HepG2 (cell line): Measurements from ENCODE around the gene SMIM22. TPM values are rescaled to one million over a fixed set of nuclear protein-coding genes. Genes with fewer than 3 reads are reported as not detected.

Experiments used
- ATAC-seq: fragments of 200-7000 bp; cut with Tn5 transposase; 3 replicates; pipeline ENCODE4 v1.9.1; 2020; ENCODE audit warnings: mild to moderate bottlenecking, moderate library complexity
- BruUV-seq: library from RNA; stranded (reverse); fragments of 400-500 nt; replicated peaks from 2 replicates; lab custom pipeline; 2021; lab: Mats Ljungman, UMichigan
- CTCF ChIA-PET: fragments of 300-600 bp; formaldehyde crosslinking; extraction: SDS; loops from one replicate; lab custom pipeline; 2021; ENCODE audit warnings: low total read pairs, inconsistent platforms, low intra/inter-chr PET ratio; lab: Yijun Ruan, JAX
- POLR2A ChIA-PET: fragments of 350-600 bp; sonication (Branson Sonifier 250); formaldehyde crosslinking; loops from one replicate; lab custom pipeline; 2020; ENCODE audit warnings: antibody characterized with exemption, inconsistent platforms; lab: Yijun Ruan, JAX
- DNase-seq: peaks from one replicate; pipeline ENCODE4 v3.0.0-alpha.2; 2015; ENCODE audit warnings: low spot score
- FAIRE-seq: peaks from 3 replicates; lab custom pipeline; 2011; peaks lifted over from hg19 to GRCh38; lab: Jason Lieb, UNC
- H2AFZ ChIP-seq: one replicate; pipeline ENCODE4 v1.6.1; 2011; ENCODE audit warnings: low read length, inconsistent platforms
- H3K27ac ChIP-seq: fragments of 300-600 bp; 3 replicates; pipeline ENCODE4 v1.8.0; 2011; ENCODE audit warnings: mixed run types, mild to moderate bottlenecking, mixed read lengths, low read length, inconsistent platforms; ENCODE audit not compliant: insufficient read depth; ENCODE audit errors: extremely low read length
- H3K27me3 ChIP-seq, 2 experiments: fragments of 200-600 bp in 1 of 2; 2 replicates in 1 of 2; 3 replicates in 1 of 2; pipeline versions ENCODE4 v1.6.0 to v1.8.0; 2011; ENCODE audit warnings: low read length in 2 of 2, mild to moderate bottlenecking in 2 of 2, moderate library complexity in 2 of 2, inconsistent platforms in 1 of 2; ENCODE audit not compliant: insufficient read depth in 2 of 2, control insufficient read depth in 1 of 2
- H3K36me3 ChIP-seq, 2 experiments: fragments of 200-600 bp in 1 of 2; replicated peaks in 1 of 2; 2 replicates in 1 of 2; 3 replicates in 1 of 2; pipeline versions ENCODE4 v1.5.1 to v1.8.0; 2011; ENCODE audit warnings: low read length in 2 of 2, inconsistent platforms in 1 of 2; ENCODE audit not compliant: insufficient read depth in 2 of 2, control insufficient read depth in 1 of 2
- H3K4me1 ChIP-seq: 2 replicates; pipeline ENCODE4 v1.5.1; 2012; ENCODE audit warnings: low read length, inconsistent platforms; ENCODE audit not compliant: insufficient read depth
- H3K4me2 ChIP-seq: 2 replicates; pipeline ENCODE4 v1.6.0; 2011; ENCODE audit warnings: low read depth, low read length, inconsistent platforms
- H3K4me3 ChIP-seq, 3 experiments: fragments of 200-600 bp in 1 of 3; sonication (generic), shearing (Covaris generic) in 1 of 3; replicated peaks in 1 of 3; 2 replicates each; pipeline ENCODE4 v1.5.1; 2011 to 2016; ENCODE audit warnings: low read length in 3 of 3, inconsistent platforms in 2 of 3, low read depth in 2 of 3, mild to moderate bottlenecking in 2 of 3, control low read depth in 1 of 3, mixed read lengths in 1 of 3; ENCODE audit not compliant: insufficient read depth in 1 of 3
- H3K79me2 ChIP-seq: one replicate; pipeline ENCODE4 v1.6.1; 2011; ENCODE audit warnings: low read length, inconsistent platforms; ENCODE audit not compliant: insufficient read depth
- H3K9ac ChIP-seq: 2 replicates; pipeline ENCODE4 v1.6.0; 2011; ENCODE audit warnings: mild to moderate bottlenecking, low read depth, low read length, inconsistent platforms; ENCODE audit not compliant: insufficient read depth
- H3K9me3 ChIP-seq: 2 replicates; pipeline ENCODE4 v1.5.1; 2012; ENCODE audit warnings: mild to moderate bottlenecking, low read length
- H4K20me1 ChIP-seq: 2 replicates; pipeline ENCODE4 v1.6.0; 2011; ENCODE audit warnings: inconsistent platforms, mild to moderate bottlenecking, low read length, moderate library complexity; ENCODE audit not compliant: insufficient read depth
- E2F5 ChIP-seq: sonication (generic); formaldehyde crosslinking; conservative IDR thresholded peaks from 2 replicates; pipeline ENCODE4 v1.4.0; 2020; ENCODE audit warnings: missing genetic modification reagents
- KDM4B ChIP-seq: sonication (generic); formaldehyde crosslinking; IDR thresholded peaks from 2 replicates; pipeline ENCODE4 v1.4.0; 2020; ENCODE audit warnings: missing genetic modification reagents
- NR3C1 ChIP-seq: sonication (generic); formaldehyde crosslinking; IDR thresholded peaks from 2 replicates; pipeline ENCODE4 v1.4.0; 2020; ENCODE audit warnings: missing genetic modification reagents
- SRSF4 ChIP-seq: fragments of 200-400 bp; formaldehyde crosslinking; IDR thresholded peaks from one replicate; pipeline ENCODE4 v1.6.1; 2018; ENCODE audit warnings: mild to moderate bottlenecking, low read depth, low read length, moderate library complexity; ENCODE audit not compliant: poor library complexity, severe bottlenecking
- ZFX ChIP-seq: sonication (generic); formaldehyde crosslinking; IDR thresholded peaks from 2 replicates; pipeline ENCODE4 v1.4.0; 2020; ENCODE audit warnings: mild to moderate bottlenecking, low read depth, missing genetic modification reagents, moderate library complexity
- ZNF18 ChIP-seq: sonication (generic); formaldehyde crosslinking; IDR thresholded peaks from 2 replicates; pipeline ENCODE4 v1.8.0; 2022; ENCODE audit warnings: mild to moderate bottlenecking, missing genetic modification reagents; ENCODE audit not compliant: insufficient replicate concordance
- ZNF296 ChIP-seq: sonication (generic); formaldehyde crosslinking; conservative IDR thresholded peaks from 2 replicates; pipeline ENCODE4 v1.5.0; 2020; ENCODE audit warnings: mild to moderate bottlenecking, missing genetic modification reagents
- ZNF616 ChIP-seq: sonication (generic); formaldehyde crosslinking; IDR thresholded peaks from 2 replicates; pipeline ENCODE4 v1.5.0; 2020; ENCODE audit warnings: low read depth, mild to moderate bottlenecking, missing genetic modification reagents
- ZNF652 ChIP-seq: IDR thresholded peaks from 2 replicates; pipeline ENCODE4 v1.6.1; 2016; ENCODE audit warnings: low read depth, borderline replicate concordance
- WGBS: methylation state at CpG from one replicate; pipeline ENCODE4 v1.1.6; 2017; ENCODE audit warnings: low lambda C conversion rate; 5-methylcytosine and 5-hydroxymethylcytosine counted together
- in situ Hi-C: cut with HindIII; loops from 2 replicates; pipeline ENCODE4 v1.10.0; 2017; ENCODE audit warnings: low pct_unique_long_range_greater_than_20kb; ENCODE audit not compliant: extremely low pct_ligation_motif_present
- intact Hi-C: fragments of 100-400 bp; cut with micrococcal nuclease; formaldehyde crosslinking; loops from one replicate; pipeline ENCODE4 v1.10.0; 2022; ENCODE audit not compliant: unreplicated experiment
- polyA plus RNA-seq, 8 experiments: library from polyadenylated mRNA; depleted of rRNA in 3 of 8; stranded (reverse) in 7 of 8; unstranded in 1 of 8; fragments of >200 nt; fragmentation: Illumina TruSeq in 4 of 8; extraction: Trizol in 4 of 8; gene quantifications; 2 replicates each; pipeline versions ENCODE4 v1.2.1 to v1.2.3, GENCODE V29; 2011 to 2016; ENCODE audit warnings: low read depth in 4 of 8, missing spikeins in 1 of 8, mixed read lengths in 1 of 8; ENCODE audit not compliant: insufficient read depth in 1 of 8
- total RNA-seq, 5 experiments: library from RNA; depleted of rRNA; stranded (reverse); fragments of >200 nt; fragmentation: Illumina TruSeq; extraction: Trizol; gene quantifications; 2 replicates each; pipeline ENCODE4 v1.2.3, GENCODE V29; 2016; ENCODE audit warnings: low read depth in 1 of 5

Gene SMIM22
- total and polyA plus RNA-seq, 2 of the 13 experiments (the other 11 are each of a cell fraction or from before 2014, with no cell fraction given), result not detected

- in situ Hi-C loops, result no loop called here
- TF ChIP-seq E2F5, result no peak
- no peak for TF ChIP-seq KDM4B (CRISPR knock-in tag)
- TF ChIP-seq ZNF296 (CRISPR knock-in tag), result no peak
- no peak for TF ChIP-seq NR3C1
- no peak for TF ChIP-seq ZNF652 (CRISPR knock-in tag)
- no peak for TF ChIP-seq ZNF18
- no peak for TF ChIP-seq ZFX
- TF ChIP-seq ZNF616 (CRISPR knock-in tag), result no peak
- TF ChIP-seq SRSF4, result no peak
- Histone ChIP-seq H3K79me2 (no peaks in the 10 kb centered on the region), H2AFZ (no peak overlapping the region), H3K36me3 (peaks cover 1 to 32% of the 10 kb centered on the region in 2 experiments; a peak in 3 of 5 replicates), H3K4me1 (peaks cover 24% of the 10 kb centered on the region), H3K4me2 (no peak overlapping the region), H4K20me1 (no peaks in the 10 kb centered on the region), H3K27me3 (no peaks in the 10 kb centered on the region), H3K9me3 (no peaks in the 10 kb centered on the region), H3K9ac (no peak overlapping the region), H3K27ac (no peak overlapping the region), H3K4me3 (no peak overlapping the region)
- intact Hi-C loops, result loop anchor here (2.0 to 5.0 kb wide), 2 partner anchors 37 to 72 kb away; partner anchors contain the start of genes ANKS3, DNAAF8 and ZNF500
- POLR2A ChIA-PET, result no interaction called here
- TSS peak; percentile 60 for BruUV-seq
- 95% methylated on average over 26 of the region's 26 CpGs for WGBS
- ATAC-seq (no peak), DNase-seq (no peak), FAIRE-seq (no peak)
- CTCF ChIA-PET, result no interaction called here
These were observed 9.0 kb downstream of the SMIM22 start for GRCh38 chr16:4803898-4804762.
